Measurements from ENCODE around the gene HECTD4.
A peak's percentile ranks its signal among the peaks of the same experiment; 100 is the strongest.
"Not testable (repeated sequence)": the region's sequence is repeated elsewhere in the genome, so short reads cannot be mapped to it uniquely, and the experiment has no call there.

The HECTD4 gene

GRCh38 chr12:112381883-112382796 lies at the start of gene HECTD4:
TSS of gene HECTD4 (minus strand) at chr12:112382431. CDS start at chr12:112382128, 303 bp downstream.
- peak; percentile 65 for DNase-seq

- no peak for DNase-seq
Observed at GRCh38 chr12:112431965-112432364, 49.7 kb upstream of the HECTD4 start.

GRCh38 chr12:112430929-112431328 lies 48.7 kb upstream of the HECTD4 start:
- no peak for DNase-seq

GRCh38 chr12:112427760-112428159 lies 45.5 kb upstream of the HECTD4 start:
- no peak for DNase-seq

GRCh38 chr12:112425582-112426382 lies 43.6 kb upstream of the HECTD4 start:
- no peak for DNase-seq

GRCh38 chr12:112424126-112424525 lies 41.9 kb upstream of the HECTD4 start:
- DNase-seq: no peak

- DNase-seq: no peak
Observed at GRCh38 chr12:112422531-112422930, 40.3 kb upstream of the HECTD4 start.

- no peak for DNase-seq
Observed at GRCh38 chr12:112421363-112421762, 39.1 kb upstream of the HECTD4 start.

GRCh38 chr12:112420740-112421139 lies 38.5 kb upstream of the HECTD4 start:
- DNase-seq: no peak

- no peak for DNase-seq
Observed at GRCh38 chr12:112419297-112420133, 37.3 kb upstream of the HECTD4 start.

GRCh38 chr12:112418608-112419296 lies 36.5 kb upstream of the HECTD4 start, which contains the start of gene PTPN11:
TSS of gene PTPN11 (plus strand) at chr12:112418947. CDS start at chr12:112419112, 165 bp downstream.
- DNase-seq: peak; percentile 11

- no peak for DNase-seq
Observed at GRCh38 chr12:112418273-112418607, 36.0 kb upstream of the HECTD4 start.

- DNase-seq: not testable (repeated sequence)
Observed at GRCh38 chr12:112415457-112415856, 33.2 kb upstream of the HECTD4 start.

GRCh38 chr12:112413855-112414625 lies 31.8 kb upstream of the HECTD4 start:
- no peak for DNase-seq

GRCh38 chr12:112409906-112410244 lies 27.6 kb upstream of the HECTD4 start:
- no peak for DNase-seq

GRCh38 chr12:112409064-112409905 lies 27.1 kb upstream of the HECTD4 start, which contains the start of gene RPL6:
TSS of gene RPL6 (minus strand) at chr12:112409605. CDS start at chr12:112408656, 949 bp downstream.
- peak; percentile 87 for DNase-seq

GRCh38 chr12:112408621-112409020 lies 26.4 kb upstream of the HECTD4 start:
- no peak for DNase-seq

- DNase-seq: not testable (repeated sequence)
Observed at GRCh38 chr12:112407683-112408082, 25.5 kb upstream of the HECTD4 start.

GRCh38 chr12:112406519-112407488 lies 24.6 kb upstream of the HECTD4 start:
- no peak for DNase-seq

Measured in NCI-H1694 (cell line).